SK-N-MC (cell line): ENCODE results near the gene APEX1.

Source experiments
- EZH2 ChIP-seq: fragments of 200-600 bp; sonication (generic); IDR thresholded peaks from one replicate; pipeline ENCODE4 v1.6.1; 2017; ENCODE audit warnings: antibody characterized with exemption
- FOXP2 ChIP-seq: optimal IDR thresholded peaks from 2 replicates; pipeline ENCODE3; 2011; ENCODE audit warnings: mild to moderate bottlenecking, moderate library complexity; ENCODE audit not compliant: insufficient read depth; ENCODE audit errors: extremely low read length, control extremely low read depth
- POLR2AphosphoS5 ChIP-seq: IDR thresholded peaks from 2 replicates; pipeline ENCODE4 v1.6.1; 2012; ENCODE audit warnings: mild to moderate bottlenecking, low read depth, low read length, borderline replicate concordance

GRCh38 chr14:20469242-20469889 lies 14.3 kb downstream of the APEX1 start, which contains the start of gene PNP:
- no peak for TF ChIP-seq EZH2
- TF ChIP-seq POLR2AphosphoS5 = peak; percentile 99
- no peak for TF ChIP-seq FOXP2
